ENCODE data around the gene FYN.
A peak's percentile ranks its signal among the peaks of the same experiment; 100 is the strongest.

FYN gene

DNA sequence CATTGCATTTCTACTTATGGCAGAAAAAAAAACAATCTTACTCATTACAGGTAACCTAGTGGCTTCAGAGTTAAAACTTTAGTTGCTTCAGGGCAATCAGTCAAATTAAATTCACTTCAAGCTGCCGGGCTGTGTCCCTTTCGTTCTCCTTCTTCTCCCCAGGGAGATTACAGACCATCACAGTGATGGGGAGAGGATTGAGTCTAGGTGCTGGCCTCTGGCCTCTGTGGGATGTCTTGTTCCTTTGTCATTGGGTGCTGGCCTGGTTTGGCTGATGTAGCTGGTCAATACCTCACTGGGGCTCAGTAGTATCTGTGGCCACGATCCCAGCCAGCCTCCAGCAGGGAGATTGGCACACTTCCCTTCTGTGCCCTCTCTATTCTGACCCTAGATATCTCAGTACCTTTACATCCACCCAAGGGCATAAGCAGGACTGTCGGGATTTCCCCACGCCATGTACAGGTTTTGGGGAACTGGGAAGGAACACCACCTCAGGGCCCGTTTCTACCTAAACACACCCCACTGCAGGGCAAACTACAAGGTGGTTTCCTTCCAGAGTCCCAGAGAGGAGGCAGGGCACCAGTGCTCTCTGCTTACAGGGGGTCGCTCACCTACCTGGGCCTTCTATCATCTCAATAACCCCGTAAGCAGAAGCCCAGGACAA, 15.4 kb downstream of the FYN start:
- DNase-seq (ENCODE audit: extremely low spot score, insufficient read length, low read depth) (no peak), FAIRE-seq (no peak)

DNA sequence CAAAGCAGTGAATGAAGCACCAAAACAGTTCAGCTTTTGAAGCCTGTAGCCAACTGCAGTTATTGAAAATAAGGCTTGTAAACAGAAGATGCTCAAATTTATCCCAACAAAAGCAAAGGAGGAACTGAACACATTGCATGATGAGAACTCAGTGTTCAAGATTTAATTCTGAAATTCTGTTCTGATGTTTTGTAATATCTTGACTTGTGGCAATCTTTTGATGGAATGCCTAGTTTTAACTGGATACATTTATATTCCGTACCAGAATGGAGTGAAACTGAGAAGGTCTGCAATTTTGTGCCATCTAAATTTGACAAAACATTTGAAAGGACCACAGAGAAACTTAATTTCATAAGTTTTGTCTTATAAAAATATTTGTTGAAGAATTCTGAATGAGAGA, 17.5 kb downstream of the FYN start:
- no peak for DNase-seq (ENCODE audit: extremely low spot score, insufficient read length, low read depth)
- no peak for FAIRE-seq

DNA sequence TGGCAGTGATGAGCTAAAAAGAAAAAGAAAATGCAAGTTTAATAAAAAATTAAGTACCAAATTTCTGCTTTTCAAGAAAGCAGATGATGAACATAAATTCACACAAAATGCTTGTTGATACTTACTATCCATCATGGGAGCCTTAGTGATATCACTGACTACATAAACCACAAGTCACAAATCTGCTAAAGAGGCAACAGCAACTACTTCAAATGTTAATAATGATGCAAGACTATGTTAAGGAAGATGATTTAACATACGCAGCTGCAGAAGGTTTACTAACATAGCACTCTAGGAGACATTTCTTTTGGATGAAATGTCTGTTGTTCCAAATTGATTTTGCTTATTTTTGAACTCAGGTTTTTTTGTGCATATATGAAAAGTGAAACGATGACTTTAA, 18.6 kb downstream of the FYN start:
- no peak for DNase-seq (ENCODE audit: extremely low spot score, insufficient read length, low read depth)
- FAIRE-seq = no peak

DNA sequence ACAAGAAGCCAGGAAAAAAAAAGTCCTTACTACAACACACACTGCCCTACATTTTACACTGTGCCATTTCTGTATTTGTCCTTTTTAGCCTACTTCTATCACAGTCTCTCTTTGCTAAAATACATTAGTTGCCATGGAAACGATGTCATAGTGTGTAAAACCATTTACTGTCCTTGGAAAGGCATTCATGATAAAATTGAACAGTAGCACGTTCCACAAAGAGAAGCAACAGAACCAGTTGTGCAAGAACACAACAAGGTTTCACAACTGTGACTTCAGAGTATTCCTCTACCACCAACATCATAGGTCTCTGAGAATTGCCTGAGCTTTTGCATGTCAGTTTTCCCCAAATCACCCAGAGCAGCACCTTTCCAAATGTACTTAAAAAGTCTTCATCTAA, 20.5 kb downstream of the FYN start:
- DNase-seq (ENCODE audit: extremely low spot score, insufficient read length, low read depth) (no peak), FAIRE-seq (no peak)

DNA sequence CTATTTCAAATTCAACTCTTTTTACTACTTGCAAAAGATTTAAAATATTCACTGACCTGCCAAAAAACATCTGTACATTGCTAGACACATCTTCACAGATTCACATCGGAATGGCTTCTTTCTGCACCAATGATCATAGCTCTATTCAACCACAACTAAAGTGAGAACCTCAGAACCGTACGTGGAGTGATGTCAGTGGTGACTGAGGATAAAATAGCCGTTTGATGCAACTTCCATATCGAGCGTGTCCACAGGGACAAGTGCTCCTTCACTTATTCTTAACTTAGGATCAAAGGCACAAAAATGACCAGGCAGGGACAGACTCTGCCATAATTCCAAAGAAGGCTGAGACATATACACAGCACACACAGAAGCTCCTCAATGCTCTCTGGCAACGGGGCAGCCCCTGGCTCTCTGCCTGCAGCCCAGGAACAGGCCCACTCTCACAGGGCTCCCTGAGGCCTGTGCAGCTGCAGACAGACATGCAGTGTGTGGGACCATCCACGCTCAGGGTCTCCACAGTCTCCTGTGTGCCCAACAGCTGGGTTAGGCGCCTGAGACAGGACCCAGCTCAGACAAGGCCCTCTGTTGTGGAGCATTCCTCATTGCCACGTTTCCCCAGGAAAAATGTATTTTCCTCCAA, 22.8 kb downstream of the FYN start:
- peak; percentile 67 for FAIRE-seq
- no peak for DNase-seq (ENCODE audit: extremely low spot score, insufficient read length, low read depth)

DNA sequence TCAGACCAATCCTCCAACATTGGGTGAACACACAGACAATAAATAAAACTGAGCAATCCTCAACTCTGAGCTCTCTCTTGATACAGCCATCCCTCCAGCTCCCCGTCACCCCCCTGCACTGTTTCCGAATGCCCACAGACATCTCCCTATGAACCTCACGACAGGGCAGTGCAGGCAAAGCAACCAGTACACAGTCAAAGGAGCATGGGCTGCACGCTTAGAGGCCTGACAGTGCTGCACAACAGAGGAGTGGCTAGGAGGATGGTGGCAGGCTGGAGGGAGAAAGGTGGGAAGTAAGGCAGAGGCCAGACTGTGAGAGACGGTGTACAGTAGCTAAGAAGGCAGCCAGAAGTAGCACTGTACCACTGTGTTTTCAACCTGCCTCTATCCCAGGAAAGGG, 24.0 kb downstream of the FYN start:
- no peak for DNase-seq (ENCODE audit: extremely low spot score, insufficient read length, low read depth)
- FAIRE-seq = no peak

DNA sequence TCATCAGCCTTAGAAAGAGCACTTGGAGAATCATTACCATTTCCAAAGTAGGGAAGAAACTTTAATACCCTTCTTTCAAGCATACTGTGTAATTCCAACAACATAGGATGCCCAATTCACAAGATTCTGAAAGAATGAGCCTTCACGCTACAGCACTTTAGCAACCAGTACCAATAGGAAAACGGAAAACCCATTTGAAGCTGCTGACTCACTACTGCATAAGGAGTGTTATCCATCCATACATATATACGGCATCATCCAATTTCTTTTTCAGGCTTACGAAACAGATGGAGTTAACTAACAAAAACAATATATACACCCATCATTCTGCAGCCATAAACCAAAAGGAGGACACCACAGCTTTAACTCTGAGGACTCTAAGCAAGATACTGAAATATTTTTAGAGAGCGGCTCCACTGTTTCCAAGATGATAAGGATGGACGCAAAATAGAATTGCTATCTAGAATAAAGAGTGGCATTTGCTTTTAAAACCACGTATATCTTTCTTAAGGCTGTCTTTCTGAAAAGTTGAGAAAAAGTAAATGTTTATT, 24.9 kb downstream of the FYN start:
- DNase-seq (ENCODE audit: extremely low spot score, insufficient read length, low read depth) = no peak

DNA sequence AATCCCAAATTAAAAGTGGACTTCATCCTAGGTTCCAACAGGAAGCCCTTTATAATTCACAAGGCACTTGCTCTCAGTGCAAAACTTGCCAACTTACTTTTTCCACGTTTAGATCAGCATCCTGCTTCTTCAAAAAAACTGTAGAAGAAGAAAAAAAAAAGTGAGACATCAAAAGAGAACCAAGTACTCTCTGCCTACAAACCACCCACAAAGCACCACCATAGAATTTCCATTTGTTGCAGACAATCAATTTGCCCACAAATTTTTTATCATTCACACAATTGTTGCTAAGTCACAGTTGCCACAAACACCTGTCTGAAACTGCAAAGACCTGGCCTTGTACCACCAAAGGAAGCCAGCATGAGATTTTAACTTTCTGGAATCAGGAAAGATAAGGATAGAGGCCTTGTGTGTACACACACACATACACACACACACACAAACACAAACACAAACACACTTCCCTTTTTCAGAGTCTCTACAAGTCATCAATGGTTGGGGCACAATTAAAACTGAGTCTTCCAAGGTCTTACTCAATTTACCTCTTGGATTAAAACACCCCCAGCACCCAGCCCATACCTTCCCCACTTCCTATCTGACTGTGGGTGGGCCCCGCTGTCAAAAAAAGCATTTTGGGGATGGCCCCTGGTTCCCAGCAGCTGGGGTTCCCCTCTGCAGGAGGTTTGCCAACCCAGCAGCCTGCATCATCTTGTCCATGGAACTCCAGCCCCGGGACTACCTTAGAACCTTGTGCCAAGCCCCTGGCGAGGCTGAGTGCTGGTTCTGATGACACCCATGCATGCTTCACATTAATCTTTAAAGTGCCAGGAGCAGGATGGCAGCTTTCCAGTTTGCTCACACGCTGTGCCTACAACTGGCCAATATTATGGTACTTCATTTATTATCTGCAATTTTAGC, 26.5 kb downstream of the FYN start:
- DNase-seq (ENCODE audit: extremely low spot score, insufficient read length, low read depth) (no peak), FAIRE-seq (no peak)

More for the DNA sequence above, 24.9 kb downstream of the FYN start:
- no peak for FAIRE-seq

DNA sequence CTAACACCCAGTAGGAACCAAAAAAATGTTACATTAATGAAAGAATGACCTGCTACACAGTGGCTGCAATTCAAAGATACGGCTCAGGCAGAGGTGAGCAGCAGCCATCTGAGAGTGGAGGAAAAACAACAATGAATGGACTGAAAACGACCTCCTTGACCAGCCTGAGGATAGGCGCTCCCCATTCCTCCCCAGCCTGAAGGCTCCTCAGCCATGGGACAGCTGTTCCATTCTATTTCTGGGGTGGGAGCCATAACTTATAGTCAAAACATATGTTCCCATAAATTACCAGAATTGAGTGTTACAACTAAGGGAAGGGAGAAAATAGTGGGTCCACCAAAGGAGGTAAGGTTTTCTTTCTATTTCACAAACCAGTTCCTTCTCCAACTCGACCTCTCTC, 27.2 kb downstream of the FYN start:
- FAIRE-seq (peak; percentile 29), DNase-seq (ENCODE audit: extremely low spot score, insufficient read length, low read depth) (no peak)

DNA sequence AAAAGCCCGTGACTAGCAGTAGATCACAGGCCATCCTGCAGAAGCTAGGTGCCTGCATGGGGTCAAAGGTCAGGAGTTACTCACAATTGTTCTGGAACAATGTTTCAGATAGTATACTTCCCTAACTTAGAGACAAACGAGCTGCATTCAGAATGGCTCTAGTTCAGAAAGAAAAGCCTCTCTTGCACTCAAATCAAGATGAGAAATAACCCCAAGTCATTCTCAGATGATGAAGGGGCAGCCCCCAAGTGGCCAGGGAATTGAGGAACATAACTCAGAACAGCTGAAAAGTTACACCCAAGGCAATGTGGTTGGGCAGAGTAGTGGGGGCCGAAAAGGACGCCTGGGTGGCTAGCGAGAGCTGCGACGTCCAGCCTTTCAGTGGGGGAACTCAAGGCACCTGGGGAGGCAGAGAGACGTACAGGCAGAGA, 27.8 kb downstream of the FYN start:
- FAIRE-seq (peak; percentile 60), DNase-seq (ENCODE audit: extremely low spot score, insufficient read length, low read depth) (no peak)

DNA sequence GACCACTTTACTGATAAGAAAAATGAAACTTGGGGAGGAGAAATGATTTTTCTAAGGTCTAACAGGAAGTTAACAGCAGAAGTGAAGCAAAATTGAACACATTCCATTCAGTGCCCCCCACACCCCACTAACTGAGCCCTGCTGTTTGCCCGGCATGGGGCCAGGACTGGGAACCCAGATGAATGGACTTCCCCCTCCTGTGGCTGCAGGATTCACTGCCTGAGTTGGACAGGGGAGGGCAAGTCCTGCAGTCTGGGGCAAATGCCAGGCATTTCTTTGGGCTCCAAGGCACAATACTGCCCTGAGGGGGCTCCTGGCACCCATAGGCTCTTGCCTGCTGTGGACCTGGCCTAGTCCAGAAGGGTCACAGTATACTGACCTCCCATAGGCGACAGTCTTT, 28.3 kb downstream of the FYN start:
- DNase-seq (ENCODE audit: extremely low spot score, insufficient read length, low read depth) (no peak), FAIRE-seq (peak; percentile 41)

DNA sequence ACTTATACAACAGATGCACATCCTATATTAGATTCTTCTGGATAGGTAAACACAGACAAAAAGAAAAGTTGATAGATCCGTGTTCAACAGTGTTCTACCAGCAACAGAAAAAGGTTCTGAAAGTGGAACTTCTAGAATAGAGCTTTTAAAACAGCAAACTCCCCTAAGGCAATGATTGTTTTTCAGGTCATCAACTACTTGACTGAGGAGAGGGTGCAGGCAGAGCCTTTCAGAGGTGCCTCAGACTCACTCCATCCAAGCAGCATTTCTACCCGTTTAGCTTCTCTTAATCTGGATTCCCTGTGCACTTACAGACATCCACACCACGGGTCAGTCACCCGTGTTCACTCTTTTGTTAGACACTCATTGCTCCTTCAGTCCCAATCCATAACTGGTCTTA, 28.9 kb downstream of the FYN start:
- DNase-seq (ENCODE audit: extremely low spot score, insufficient read length, low read depth) = no peak
- FAIRE-seq = peak; percentile 71

DNA sequence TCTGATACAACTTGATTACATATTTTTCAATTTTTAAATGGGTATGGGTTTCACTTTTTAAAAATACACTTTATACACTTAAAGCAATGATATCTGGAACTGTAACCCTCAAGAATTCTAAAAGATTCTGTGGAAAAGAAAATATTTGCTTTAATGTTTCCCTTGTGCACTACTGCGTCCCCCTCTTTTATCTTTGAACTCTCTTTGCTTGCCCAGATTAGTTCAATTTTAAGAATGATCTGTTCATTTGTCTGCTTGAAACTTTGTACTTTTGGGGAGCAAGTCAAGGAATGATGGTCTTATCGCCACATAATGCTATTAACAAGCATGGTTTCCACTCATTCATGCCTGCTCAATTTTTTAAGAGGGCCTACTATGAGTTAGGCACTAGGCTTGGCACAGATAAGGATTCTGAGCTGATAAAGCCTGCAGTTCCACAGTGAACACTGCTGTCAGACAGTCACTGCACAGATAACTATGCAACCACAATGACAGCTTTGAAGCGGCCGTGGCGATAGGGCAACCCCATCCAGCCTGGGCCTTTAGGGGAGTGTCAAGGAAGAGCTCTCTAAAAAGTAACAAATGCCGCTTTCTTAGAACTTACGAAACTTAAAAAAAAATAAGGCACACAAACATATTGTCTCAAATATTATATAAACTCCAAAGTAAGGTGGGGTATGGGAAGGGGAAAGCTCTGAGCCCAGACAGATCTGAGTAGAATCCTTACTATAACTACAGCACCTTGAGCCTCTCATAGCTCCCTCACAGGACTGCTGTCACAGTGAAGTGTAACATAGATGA, 29.7 kb downstream of the FYN start:
- peak; percentile 5 for FAIRE-seq
- DNase-seq (ENCODE audit: extremely low spot score, insufficient read length, low read depth) = no peak

DNA sequence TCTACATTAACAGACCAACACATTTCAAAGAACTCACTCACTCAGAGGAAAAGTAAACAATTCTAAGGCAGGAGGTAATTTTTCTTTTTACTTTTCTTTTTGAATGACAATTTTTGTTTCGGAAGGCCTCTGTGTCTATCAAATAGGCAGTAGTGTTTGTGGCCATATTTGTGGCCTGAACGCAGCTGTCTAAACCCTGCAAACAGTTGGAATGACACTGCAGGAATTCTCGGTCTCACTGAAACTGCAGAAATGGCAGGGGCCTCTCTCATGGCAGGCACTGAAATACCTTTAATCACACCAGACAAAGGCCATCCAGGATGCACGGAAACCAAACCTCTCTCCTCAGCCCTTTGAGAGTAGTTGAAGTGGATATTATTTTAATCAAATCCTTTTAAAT, 30.4 kb downstream of the FYN start:
- DNase-seq (ENCODE audit: extremely low spot score, insufficient read length, low read depth) (no peak), FAIRE-seq (no peak)

DNA sequence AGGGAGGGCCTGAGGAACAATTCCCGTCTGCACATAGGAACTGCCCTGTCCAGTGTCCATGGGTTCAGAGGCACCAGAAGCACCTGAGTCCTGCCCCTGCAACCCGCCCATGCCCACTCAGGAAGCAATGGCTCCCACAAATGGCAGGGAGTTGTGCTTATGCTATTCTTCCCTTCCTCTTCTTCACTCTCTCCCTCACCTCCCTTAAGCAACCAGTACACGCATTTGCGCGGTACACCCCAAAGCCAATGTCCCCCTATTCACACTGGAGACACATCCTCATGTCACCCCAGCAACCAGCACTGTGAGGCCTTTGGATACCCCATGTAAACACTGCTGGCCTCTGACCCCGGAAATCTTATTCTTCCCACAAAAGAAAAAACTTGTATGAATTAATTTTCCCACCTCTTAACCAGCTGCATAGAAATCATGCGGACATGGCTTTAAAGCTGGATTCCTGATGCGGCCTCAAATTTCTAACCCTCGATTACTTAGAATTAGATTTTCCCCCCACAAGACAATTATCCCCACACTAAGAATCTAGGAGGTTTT, 30.9 kb downstream of the FYN start:
- FAIRE-seq = no peak
- DNase-seq (ENCODE audit: extremely low spot score, insufficient read length, low read depth) = no peak

DNA sequence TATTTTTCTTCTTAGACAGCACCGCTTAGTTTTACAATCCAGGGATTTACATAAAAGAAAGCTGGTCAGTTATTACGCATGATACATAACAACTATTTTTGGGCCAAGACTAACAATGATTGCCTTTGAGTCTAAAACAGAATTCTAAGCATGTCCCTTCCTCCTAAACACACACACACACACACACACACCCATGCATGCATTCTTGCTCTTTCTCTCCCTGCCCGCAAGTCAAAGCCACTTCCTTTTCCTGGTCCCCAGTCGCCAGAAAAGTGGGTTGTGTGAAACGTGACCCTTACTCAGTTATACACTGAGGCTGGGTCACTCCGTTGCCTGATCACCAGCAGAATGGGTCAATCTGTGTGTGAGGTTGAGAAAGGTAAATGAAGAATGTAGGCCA, 31.4 kb downstream of the FYN start:
- DNase-seq (ENCODE audit: extremely low spot score, insufficient read length, low read depth) = no peak
- FAIRE-seq = peak; percentile 76

DNA sequence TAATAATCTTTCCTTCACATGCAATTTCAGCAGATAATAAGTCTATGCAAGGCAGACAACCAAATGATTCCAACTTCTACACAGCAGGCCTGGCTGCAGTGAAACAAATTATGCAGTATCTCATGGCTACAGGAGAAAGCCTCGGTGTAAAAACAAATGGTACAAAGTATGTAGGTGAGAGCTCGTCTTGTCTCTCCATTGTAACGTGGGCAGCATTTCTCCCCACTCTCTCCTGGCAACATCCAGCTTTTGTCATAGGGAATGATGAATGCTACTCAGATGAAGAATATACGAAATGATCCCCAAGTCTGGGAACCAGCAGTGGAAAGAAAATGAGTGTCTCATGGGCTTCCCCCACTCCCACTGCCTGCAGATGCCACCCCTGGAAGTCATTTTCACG, 32.4 kb downstream of the FYN start:
- FAIRE-seq = no peak

DNA sequence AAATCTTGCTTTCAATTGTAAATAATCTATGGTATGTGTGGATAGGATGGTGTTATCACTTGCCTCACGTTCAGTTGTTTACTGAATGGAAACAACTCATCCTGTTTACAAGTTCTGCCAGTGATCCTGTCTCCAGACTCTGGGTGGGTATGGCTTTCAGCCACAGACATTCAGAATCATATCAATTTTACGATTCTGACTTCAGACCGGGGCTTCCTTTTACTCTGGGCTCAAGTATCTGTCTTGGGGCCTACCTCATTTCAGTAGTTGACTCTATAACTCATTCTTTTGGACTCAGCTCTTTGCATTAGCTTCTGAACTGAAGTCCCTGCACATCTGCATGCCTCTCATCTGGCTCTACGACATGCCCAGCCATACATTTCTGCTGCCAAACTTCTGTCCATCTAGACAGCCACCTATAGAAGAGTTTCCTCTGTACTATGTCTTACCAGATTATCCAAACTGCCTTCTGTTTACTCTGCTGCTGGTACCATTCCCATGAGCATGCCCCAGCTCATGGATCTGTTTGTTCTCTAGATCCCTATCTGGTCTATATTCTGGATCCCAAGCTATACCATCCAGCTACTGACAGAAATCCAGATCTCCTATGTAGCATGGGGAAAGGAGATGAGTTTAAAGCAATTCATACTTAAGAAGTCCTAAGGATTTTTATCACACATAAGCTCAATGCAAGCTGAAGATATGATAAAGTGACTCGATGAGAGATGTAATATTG, 34.3 kb downstream of the FYN start:
- no peak for DNase-seq (ENCODE audit: extremely low spot score, insufficient read length, low read depth)
- no peak for FAIRE-seq

More for the DNA sequence above, 32.4 kb downstream of the FYN start:
- DNase-seq (ENCODE audit: extremely low spot score, insufficient read length, low read depth) = no peak
